ENCODE measurements around the gene GTF3C5. TPM values are rescaled to one million over a fixed set of nuclear protein-coding genes. Genes with fewer than 3 reads are reported as not detected.
"Not testable (repeated sequence)": the region's sequence is repeated elsewhere in the genome, so short reads cannot be mapped to it uniquely, and the experiment has no call there.

Gene GTF3C5
- total RNA-seq, 1 donor from 2014 or later = 71.7 TPM

DNA sequence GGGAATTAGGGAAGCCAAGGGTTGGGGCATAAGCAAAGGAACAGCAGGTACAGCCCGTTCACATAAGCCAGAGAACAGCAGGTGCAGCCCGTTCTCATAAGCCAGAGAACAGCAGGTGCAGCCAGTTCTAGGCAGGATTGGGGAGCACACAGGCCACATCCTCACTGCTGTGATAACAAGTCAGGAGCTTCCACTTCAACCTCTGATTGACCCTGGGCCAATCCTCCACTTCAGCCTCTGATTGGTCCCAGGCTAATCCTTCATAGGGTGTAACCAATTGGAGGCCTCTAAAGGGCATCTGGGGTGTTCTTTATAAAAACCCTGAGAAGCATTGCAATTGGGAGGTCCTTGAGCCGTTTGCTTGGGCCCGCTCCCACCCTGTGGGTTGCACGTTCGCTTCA, 58.5 kb downstream of the GTF3C5 start:
- Mint-ChIP-seq H3K27ac (ENCODE audit: unreplicated experiment) (no peak overlapping the region), H3K4me1 (ENCODE audit: unreplicated experiment) (no peaks in the 10 kb centered on the region), H3K36me3 (ENCODE audit: low read depth, unreplicated experiment) (no peaks in the 10 kb centered on the region), H3K9me3 (ENCODE audit: unreplicated experiment) (no peaks in the 10 kb centered on the region), H3K27me3 (ENCODE audit: unreplicated experiment) (no peaks in the 10 kb centered on the region), H3K4me3 (ENCODE audit: unreplicated experiment) (no peak overlapping the region)
- no peak for DNase-seq (ENCODE audit: low spot score)
- TF ChIP-seq, protein P1, sequence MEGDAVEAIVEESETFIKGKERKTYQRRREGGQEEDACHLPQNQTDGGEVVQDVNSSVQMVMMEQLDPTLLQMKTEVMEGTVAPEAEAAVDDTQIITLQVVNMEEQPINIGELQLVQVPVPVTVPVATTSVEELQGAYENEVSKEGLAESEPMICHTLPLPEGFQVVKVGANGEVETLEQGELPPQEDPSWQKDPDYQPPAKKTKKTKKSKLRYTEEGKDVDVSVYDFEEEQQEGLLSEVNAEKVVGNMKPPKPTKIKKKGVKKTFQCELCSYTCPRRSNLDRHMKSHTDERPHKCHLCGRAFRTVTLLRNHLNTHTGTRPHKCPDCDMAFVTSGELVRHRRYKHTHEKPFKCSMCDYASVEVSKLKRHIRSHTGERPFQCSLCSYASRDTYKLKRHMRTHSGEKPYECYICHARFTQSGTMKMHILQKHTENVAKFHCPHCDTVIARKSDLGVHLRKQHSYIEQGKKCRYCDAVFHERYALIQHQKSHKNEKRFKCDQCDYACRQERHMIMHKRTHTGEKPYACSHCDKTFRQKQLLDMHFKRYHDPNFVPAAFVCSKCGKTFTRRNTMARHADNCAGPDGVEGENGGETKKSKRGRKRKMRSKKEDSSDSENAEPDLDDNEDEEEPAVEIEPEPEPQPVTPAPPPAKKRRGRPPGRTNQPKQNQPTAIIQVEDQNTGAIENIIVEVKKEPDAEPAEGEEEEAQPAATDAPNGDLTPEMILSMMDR (IDR thresholded peaks at IDR 0.05; ENCODE audit: unreplicated experiment) = no peak

DNA sequence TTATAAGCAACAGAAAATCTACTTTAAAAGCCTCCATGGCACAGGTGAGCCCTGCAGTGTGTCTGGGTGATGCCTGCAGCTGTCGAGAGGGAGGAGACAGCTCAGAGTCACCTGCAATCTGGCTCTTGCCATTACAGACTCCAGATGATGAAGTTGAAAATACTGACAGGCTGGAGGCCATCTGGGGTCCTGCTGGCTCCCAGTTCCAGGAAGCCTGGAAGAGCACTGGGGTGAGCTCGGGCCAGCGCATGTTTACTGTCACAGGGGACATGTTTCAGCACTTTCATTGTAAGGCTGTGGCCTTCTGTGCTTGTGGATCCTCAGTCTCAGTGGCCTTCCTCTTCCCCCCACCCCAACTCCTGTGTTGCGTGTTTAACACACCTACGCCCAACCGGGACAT, 59.4 kb downstream of the GTF3C5 start:
- Mint-ChIP-seq H3K36me3 (ENCODE audit: low read depth, unreplicated experiment) (peaks cover 4% of the 10 kb centered on the region), H3K9me3 (ENCODE audit: unreplicated experiment) (no peaks in the 10 kb centered on the region)
- TF ChIP-seq, protein P1 (IDR thresholded peaks at IDR 0.05; ENCODE audit: unreplicated experiment) = no peak

DNA sequence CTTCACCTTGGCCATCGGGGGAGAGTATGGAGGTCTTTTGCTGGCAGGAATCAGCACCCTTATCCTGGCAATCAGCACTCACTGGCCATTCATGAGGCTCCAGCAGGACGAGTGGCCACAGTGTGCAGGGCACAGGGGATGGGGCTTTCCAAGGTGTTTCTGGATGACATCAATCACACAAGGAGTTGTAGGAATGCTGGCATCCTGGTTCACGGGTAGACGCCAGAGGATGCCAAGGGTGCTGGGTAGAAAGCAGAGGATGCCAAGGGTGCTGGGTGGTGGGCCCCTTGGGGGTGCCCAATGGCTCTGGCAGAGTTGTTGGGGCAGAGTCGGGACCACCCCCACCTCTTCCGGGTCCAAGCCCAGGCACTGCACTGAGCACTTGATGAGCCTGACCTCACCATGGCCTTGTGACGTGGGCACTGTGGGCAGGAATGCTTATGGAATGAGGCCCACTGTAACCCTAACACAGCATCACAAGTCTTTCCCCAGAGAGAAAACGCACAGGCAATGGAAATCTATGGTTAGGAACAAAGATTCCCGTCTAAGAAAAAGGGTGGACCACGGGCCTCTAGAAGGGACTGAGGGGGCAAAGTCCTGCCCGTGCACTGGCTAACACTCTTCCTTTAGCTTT, 60.1 kb downstream of the GTF3C5 start:
- Mint-ChIP-seq H3K9me3 (ENCODE audit: unreplicated experiment) (no peaks in the 10 kb centered on the region), H3K27me3 (ENCODE audit: unreplicated experiment) (no peaks in the 10 kb centered on the region), H3K27ac (ENCODE audit: unreplicated experiment) (no peak overlapping the region), H3K4me1 (ENCODE audit: unreplicated experiment) (no peaks in the 10 kb centered on the region), H3K4me3 (ENCODE audit: unreplicated experiment) (no peak overlapping the region), H3K36me3 (ENCODE audit: low read depth, unreplicated experiment) (peaks cover 5% of the 10 kb centered on the region)
- no peak for DNase-seq (ENCODE audit: low spot score)
- TF ChIP-seq, protein P1 (IDR thresholded peaks at IDR 0.05; ENCODE audit: unreplicated experiment) = no peak

More for the DNA sequence above, 59.4 kb downstream of the GTF3C5 start:
- no peak for DNase-seq (ENCODE audit: low spot score)
- Mint-ChIP-seq H3K27me3 (ENCODE audit: unreplicated experiment) (no peaks in the 10 kb centered on the region), H3K4me1 (ENCODE audit: unreplicated experiment) (no peaks in the 10 kb centered on the region), H3K4me3 (ENCODE audit: unreplicated experiment) (no peak overlapping the region), H3K27ac (ENCODE audit: unreplicated experiment) (no peak overlapping the region)

DNA sequence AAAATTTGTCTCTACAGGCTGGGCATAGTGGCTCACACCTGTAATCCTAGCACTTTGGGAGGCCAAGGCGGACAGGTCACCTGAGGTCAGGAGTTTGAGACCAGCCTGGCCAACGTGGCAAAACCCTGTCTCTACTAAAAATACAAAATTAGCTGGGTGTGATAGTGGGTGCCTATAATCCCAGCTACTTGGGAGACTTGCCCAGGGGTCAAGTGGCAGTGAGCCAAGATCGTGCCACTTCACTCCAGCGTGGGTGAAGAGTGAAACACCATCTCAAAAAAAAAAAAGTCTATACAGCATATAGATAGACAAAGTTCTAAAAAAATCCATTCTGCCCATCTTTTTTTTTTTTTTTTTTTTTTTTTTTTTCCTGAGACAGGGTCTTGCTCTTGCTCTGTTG, 63.6 kb downstream of the GTF3C5 start:
- not testable (repeated sequence) for H3K4me3 Mint-ChIP-seq (ENCODE audit: unreplicated experiment); H3K9me3 Mint-ChIP-seq (ENCODE audit: unreplicated experiment); H3K4me1 Mint-ChIP-seq (ENCODE audit: unreplicated experiment); H3K27ac Mint-ChIP-seq (ENCODE audit: unreplicated experiment); DNase-seq (ENCODE audit: low spot score); H3K27me3 Mint-ChIP-seq (ENCODE audit: unreplicated experiment)
- peaks cover 35% of the 10 kb centered on the region for H3K36me3 Mint-ChIP-seq (ENCODE audit: low read depth, unreplicated experiment)

DNA sequence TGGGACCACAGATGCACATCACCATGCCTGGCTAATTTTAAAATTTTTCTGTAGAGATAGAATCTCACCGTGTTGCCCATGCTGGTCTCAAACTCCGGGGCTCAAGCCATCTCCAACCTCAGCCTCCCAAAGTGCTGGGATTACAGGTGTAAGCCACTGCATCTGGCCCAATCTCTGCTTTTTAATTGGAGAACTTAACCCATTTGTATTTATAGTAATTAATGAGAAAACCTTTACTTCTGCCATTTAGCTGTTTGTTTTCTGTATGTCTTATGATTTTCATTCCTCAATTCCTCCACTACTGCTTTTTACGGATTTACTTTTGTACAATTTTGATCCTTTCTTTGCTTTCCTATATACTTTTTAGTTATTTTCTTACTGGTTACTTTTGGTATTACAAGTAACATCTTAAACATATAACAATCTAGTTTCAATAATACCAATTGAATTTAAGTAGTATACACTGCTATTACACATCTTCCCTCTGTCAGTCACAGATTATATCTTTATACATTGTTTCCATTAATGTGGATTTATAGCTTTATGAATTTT, 64.1 kb downstream of the GTF3C5 start:
- H3K36me3 Mint-ChIP-seq (ENCODE audit: low read depth, unreplicated experiment) = peaks cover 38% of the 10 kb centered on the region
- TF ChIP-seq, protein P1 (IDR thresholded peaks at IDR 0.05; ENCODE audit: unreplicated experiment) = peak; percentile 29
- DNase-seq (ENCODE audit: low spot score) = no peak
- H3K9me3 Mint-ChIP-seq (ENCODE audit: unreplicated experiment) = no peaks in the 10 kb centered on the region
- H3K4me3 Mint-ChIP-seq (ENCODE audit: unreplicated experiment) = peak overlapping the region; percentile 43
- peaks cover 3% of the 10 kb centered on the region for H3K27me3 Mint-ChIP-seq (ENCODE audit: unreplicated experiment)
- no peaks in the 10 kb centered on the region for H3K4me1 Mint-ChIP-seq (ENCODE audit: unreplicated experiment)
- H3K27ac Mint-ChIP-seq (ENCODE audit: unreplicated experiment) = no peak overlapping the region

All from endothelial cell (in vitro differentiated cells).